GM12878 (cell line): ENCODE results near the gene FBN3. TPM values are rescaled to one million over a fixed set of nuclear protein-coding genes. Genes with fewer than 3 reads are reported as not detected.

Experiments used
- ATAC-seq: fragments of 200-7000 bp; cut with Tn5 transposase; 3 replicates; pipeline ENCODE4 v1.9.1; 2020; ENCODE audit warnings: mild to moderate bottlenecking, moderate library complexity
- BruUV-seq: library from RNA; stranded (reverse); fragments of 400-500 nt; replicated peaks from 2 replicates; lab custom pipeline; 2021; lab: Mats Ljungman, UMichigan
- CTCF ChIA-PET: fragments of 300-600 bp; sonication (Branson Sonifier 250); formaldehyde crosslinking; extraction: SDS; loops from one replicate; lab custom pipeline; 2021; ENCODE audit warnings: inconsistent platforms; lab: Yijun Ruan, JAX
- POLR2A ChIA-PET: fragments of 350-600 bp; formaldehyde crosslinking; extraction: SDS; loops from one replicate; lab custom pipeline; 2021; ENCODE audit warnings: inconsistent platforms; lab: Charles Lee
- RAD21 ChIA-PET: fragments of 300-600 bp; sonication (Branson Sonifier 250); formaldehyde crosslinking; loops from one replicate; lab custom pipeline; 2023; ENCODE audit warnings: antibody characterized with exemption; ENCODE audit not compliant: unreplicated experiment; lab: Charles Lee
- SMC1A ChIA-PET: fragments of 300-600 bp; sonication (Branson Sonifier 250); formaldehyde crosslinking; loops from one replicate; lab custom pipeline; 2023; ENCODE audit not compliant: unreplicated experiment, uncharacterized antibody; lab: Charles Lee
- DNase-seq: peaks from one replicate; pipeline ENCODE4 v3.0.0-alpha.2; 2011; ENCODE audit warnings: low read depth, low spot score
- FAIRE-seq: peaks from 3 replicates; lab custom pipeline; 2011; peaks lifted over from hg19 to GRCh38; lab: Jason Lieb, UNC
- H2AFZ ChIP-seq: 2 replicates; pipeline ENCODE4 v1.6.0; 2011; ENCODE audit warnings: low read depth, low read length, control low read depth; ENCODE audit not compliant: control insufficient read depth
- H3K27ac ChIP-seq: 2 replicates; pipeline ENCODE4 v1.5.1; 2011; ENCODE audit warnings: control low read depth; ENCODE audit not compliant: control insufficient read depth, insufficient read depth
- H3K27me3 ChIP-seq, 2 experiments: replicated peaks in 1 of 2; 2 replicates each; pipeline versions ENCODE4 v1.6.0 to v1.6.1; 2011; ENCODE audit warnings: low read length in 1 of 2; ENCODE audit not compliant: control insufficient read depth in 2 of 2, insufficient read depth in 2 of 2
- H3K36me3 ChIP-seq, 2 experiments: 2 replicates each; pipeline ENCODE4 v1.5.1; 2011; ENCODE audit warnings: low read length in 1 of 2; ENCODE audit not compliant: control insufficient read depth in 2 of 2, insufficient read depth in 2 of 2
- H3K4me1 ChIP-seq: 2 replicates; pipeline ENCODE4 v1.6.1; 2011; ENCODE audit warnings: mild to moderate bottlenecking, low read length, moderate library complexity, mixed read lengths; ENCODE audit not compliant: control insufficient read depth, insufficient read depth
- H3K4me2 ChIP-seq: 2 replicates; pipeline ENCODE4 v1.6.0; 2011; ENCODE audit warnings: control low read depth; ENCODE audit not compliant: control insufficient read depth, insufficient read depth
- H3K4me3 ChIP-seq: fragments of 200-600 bp; sonication (generic); 2 replicates; pipeline ENCODE4 v1.5.1; 2016
- H3K79me2 ChIP-seq: 2 replicates; pipeline ENCODE4 v1.6.0; 2011; ENCODE audit warnings: low read length; ENCODE audit not compliant: control insufficient read depth, insufficient read depth
- H3K9ac ChIP-seq: 2 replicates; pipeline ENCODE4 v1.8.0; 2011; ENCODE audit warnings: low read length, control low read depth, mixed read lengths; ENCODE audit not compliant: control insufficient read depth, insufficient read depth
- H3K9me3 ChIP-seq: replicated peaks from 3 replicates; pipeline ENCODE4 v1.5.1; 2011; ENCODE audit warnings: mild to moderate bottlenecking, low read length; ENCODE audit not compliant: control insufficient read depth, insufficient read depth
- H4K20me1 ChIP-seq: 2 replicates; pipeline ENCODE4 v1.6.0; 2011; ENCODE audit not compliant: control insufficient read depth, insufficient read depth
- CTCF ChIP-seq, 3 experiments: IDR thresholded peaks in 2 of 3; conservative IDR thresholded peaks in 1 of 3; 2 replicates each; pipeline ENCODE4 v1.5.1; 2011; ENCODE audit warnings: low read depth in 3 of 3, low read length in 3 of 3, mild to moderate bottlenecking in 3 of 3, control low read depth in 2 of 3, moderate library complexity in 2 of 3, inconsistent platforms in 1 of 3, mixed read lengths in 1 of 3; ENCODE audit not compliant: control insufficient read depth in 2 of 3, insufficient read depth in 1 of 3; ENCODE audit errors: extremely low read depth in 1 of 3
- ESRRA ChIP-seq: IDR thresholded peaks from 2 replicates; pipeline ENCODE4 v1.6.1; 2012; ENCODE audit warnings: mild to moderate bottlenecking, low read length, improper control_type of control experiment
- KDM1A ChIP-seq: fragments of 200-600 bp; sonication (generic); IDR thresholded peaks from 2 replicates; pipeline ENCODE4 v1.6.1; 2016; ENCODE audit warnings: borderline replicate concordance
- MXI1 ChIP-seq: fragments of 150-350 bp; IDR thresholded peaks from 2 replicates; pipeline ENCODE4 v1.6.1; 2011; ENCODE audit warnings: low read depth, mild to moderate bottlenecking, inconsistent platforms, low read length, improper control_type of control experiment
- NKRF ChIP-seq: fragments of 450-650 bp; conservative IDR thresholded peaks from 2 replicates; pipeline ENCODE4 v1.6.1; 2017; ENCODE audit warnings: mild to moderate bottlenecking, moderate library complexity
- PML ChIP-seq: IDR thresholded peaks from 2 replicates; pipeline ENCODE4 v1.6.1; 2012; ENCODE audit warnings: low read length, inconsistent platforms
- RUNX3 ChIP-seq: IDR thresholded peaks from 2 replicates; pipeline ENCODE4 v1.6.1; 2012; ENCODE audit warnings: low read length, inconsistent platforms
- SKIL ChIP-seq: fragments of 450-650 bp; IDR thresholded peaks from 2 replicates; pipeline ENCODE4 v1.6.1; 2017; ENCODE audit warnings: mild to moderate bottlenecking, low read depth, inconsistent platforms; ENCODE audit not compliant: poor library complexity, severe bottlenecking
- STAT3 ChIP-seq: IDR thresholded peaks from 2 replicates; pipeline ENCODE4 v1.6.1; 2011; ENCODE audit warnings: low read depth, low read length, improper control_type of control experiment
- TBL1XR1 ChIP-seq: IDR thresholded peaks from 2 replicates; pipeline ENCODE4 v1.6.1; 2012; ENCODE audit warnings: low read depth, low read length, improper control_type of control experiment
- TCF7 ChIP-seq: IDR thresholded peaks from 2 replicates; pipeline ENCODE4 v1.6.1; 2014; ENCODE audit warnings: antibody characterized with exemption, borderline replicate concordance
- USF1 ChIP-seq: IDR thresholded peaks from 2 replicates; pipeline ENCODE4 v1.6.1; 2011; ENCODE audit warnings: borderline replicate concordance, low read depth, mild to moderate bottlenecking, moderate library complexity, mixed read lengths, low read length; ENCODE audit not compliant: insufficient read depth; ENCODE audit errors: extremely low read length
- ZNF274 ChIP-seq: IDR thresholded peaks from one replicate; pipeline ENCODE4 v1.8.0; 2011; ENCODE audit not compliant: insufficient read length, insufficient read depth
- WGBS: methylation state at CpG from one replicate; pipeline ENCODE4 v1.1.6; 2016; ENCODE audit warnings: low lambda C conversion rate; ENCODE audit not compliant: insufficient replicate concordance, insufficient coverage; ENCODE audit errors: missing lambda C conversion rate; 5-methylcytosine and 5-hydroxymethylcytosine counted together
- in situ Hi-C: fragments of 300-500 bp; cut with MboI; formaldehyde crosslinking; loops from 9 replicates; pipeline ENCODE4 v1.14.3; 2018; ENCODE audit warnings: mixed read lengths
- intact Hi-C: fragments of 100-400 bp; cut with micrococcal nuclease; formaldehyde crosslinking; loops from one replicate; pipeline ENCODE4 v1.14.2; 2022; ENCODE audit not compliant: unreplicated experiment
- polyA plus RNA-seq, 11 experiments: library from polyadenylated mRNA; depleted of rRNA in 4 of 11; unstranded in 6 of 11; stranded (reverse) in 5 of 11; fragments of >200 nt; fragmentation: Nextera tagmentation in 4 of 11; fragmentation: Illumina TruSeq in 1 of 11; extraction: Ambion mirVana in 4 of 11; extraction: Trizol in 1 of 11; gene quantifications; 1 replicate in 1 of 11; 2 replicates in 10 of 11; pipeline versions ENCODE4 v1.2.1 to v1.2.3, GENCODE V29; 2011 to 2016; ENCODE audit warnings: inconsistent platforms in 2 of 11, missing spikeins in 2 of 11, low read depth in 1 of 11
- total RNA-seq, 4 experiments: library from RNA; depleted of rRNA in 3 of 4; stranded (reverse); fragments of >200 nt in 3 of 4; fragmentation: Illumina TruSeq in 1 of 4; extraction: Trizol in 1 of 4; gene quantifications; 2 replicates each; pipeline versions ENCODE4 v1.2.1 to v1.2.3, GENCODE V29; 2013 to 2021

Gene FBN3
- total and polyA plus RNA-seq, 10 of the 15 experiments (the other 5 are each of a cell fraction or from before 2014, with no cell fraction given) = 0.05 TPM; not detected in 9

GRCh38 chr19:8056533-8056932 lies 92.9 kb downstream of the FBN3 start:
- H3K9me3 ChIP-seq = no peaks in the 10 kb centered on the region
- peaks cover 8% of the 10 kb centered on the region for H3K4me1 ChIP-seq
- FAIRE-seq = no peak
- 60% methylated on average over 4 of the region's 4 CpGs for WGBS
- TF ChIP-seq TCF7 (no peak), MXI1 (no peak), ESRRA (no peak), STAT3 (no peak), PML (no peak), CTCF (IDR thresholded peaks at IDR 0.05 in 2 of 3, conservative IDR thresholded peaks at IDR 0.05 in 1 of 3; ENCODE audit: control insufficient read depth in 2 of 3, extremely low read depth in 1 of 3, insufficient read depth in 1 of 3, low read depth in 3 of 3, low read length in 3 of 3) (no peak), USF1 (no peak), ZNF274 (no peak), KDM1A (no peak), RUNX3 (no peak), NKRF (no peak), TBL1XR1 (no peak), SKIL (no peak)
- no peak overlapping the region for H3K9ac ChIP-seq
- H3K79me2 ChIP-seq = no peaks in the 10 kb centered on the region
- ChIA-PET RAD21 (no interaction called here), SMC1A (no interaction called here), POLR2A (no interaction called here), CTCF (no interaction called here)
- no peak overlapping the region for H3K4me2 ChIP-seq
- H3K27me3 ChIP-seq = no peaks in the 10 kb centered on the region
- H2AFZ ChIP-seq = no peak overlapping the region
- no peaks in the 10 kb centered on the region for H3K36me3 ChIP-seq
- in situ Hi-C loops = no loop called here
- DNase-seq = no peak
- intact Hi-C loops = no loop called here
- no peak for ATAC-seq
- no peak overlapping the region for H3K4me3 ChIP-seq
- no peak overlapping the region for H3K27ac ChIP-seq
- H4K20me1 ChIP-seq = no peaks in the 10 kb centered on the region
- no TSS peak for BruUV-seq
